Adrenal gland (tissue), 12 donors: ENCODE data around the gene TLK1. TPM values are rescaled to one million over a fixed set of nuclear protein-coding genes. Genes with fewer than 3 reads are reported as not detected.

ENCODE experiments used
- DNase-seq, 7 donors: peaks; one replicate each; pipeline ENCODE4 v3.0.0-alpha.2; 2019 to 2020
- H3K27ac ChIP-seq, 5 donors: fragments of 200-600 bp; sonication (generic) in 4 of 5; 1 replicate in 3 of 5; 2 replicates in 2 of 5; pipeline versions ENCODE4 v1.5.1 to v1.8.0; 2016 to 2020; ENCODE audit warnings: mild to moderate bottlenecking in 1 of 5
- H3K27me3 ChIP-seq: fragments of 200-600 bp; 2 replicates; pipeline ENCODE4 v1.8.0; 2021
- H3K36me3 ChIP-seq, 2 donors: fragments of 200-600 bp; replicated peaks in 1 of 2; 1 replicate in 1 of 2; 2 replicates in 1 of 2; pipeline versions ENCODE4 v1.5.1 to v1.8.0; 2018 to 2022
- H3K4me1 ChIP-seq, 2 donors: fragments of 200-600 bp; replicated peaks in 1 of 2; 1 replicate in 1 of 2; 2 replicates in 1 of 2; pipeline versions ENCODE4 v1.5.1 to v1.8.0; 2018 to 2021
- H3K4me3 ChIP-seq, 4 donors: fragments of 200-600 bp; sonication (generic) in 3 of 4; one replicate each; pipeline ENCODE4 v1.5.1; 2016 to 2018
- H3K9me3 ChIP-seq, 3 donors: fragments of 200-600 bp; sonication (generic) in 1 of 3; replicated peaks in 1 of 3; 1 replicate in 2 of 3; 2 replicates in 1 of 3; pipeline versions ENCODE4 v1.5.1 to v1.8.0; 2016 to 2021
- CTCF ChIP-seq, 6 experiments: fragments of 450-650 bp in 4 of 6; fragments of 200-600 bp in 2 of 6; sonication (generic) in 1 of 6; IDR thresholded peaks; 1 replicate in 5 of 6; 2 replicates in 1 of 6; pipeline versions ENCODE4 v1.5.1 to v1.8.0; 2016 to 2021; ENCODE audit warnings: antibody characterized with exemption in 6 of 6, mild to moderate bottlenecking in 2 of 6, moderate library complexity in 1 of 6
- POLR2A ChIP-seq, 2 donors: fragments of 450-650 bp; IDR thresholded peaks; one replicate each; pipeline ENCODE4 v1.6.1; 2017; ENCODE audit warnings: antibody characterized with exemption in 2 of 2, mild to moderate bottlenecking in 2 of 2, moderate library complexity in 1 of 2
- WGBS, 4 donors: extraction: QIAGEN DNeasy Blood & Tissue Kit in 2 of 4; methylation state at CpG; one replicate each; pipeline versions ENCODE4 v1.1.5 to v1.1.7; 2013 to 2017; 5-methylcytosine and 5-hydroxymethylcytosine counted together
- intact Hi-C, 2 donors: fragments of 100-400 bp; cut with DNase I; formaldehyde crosslinking; loops; one replicate each; pipeline versions ENCODE4 v1.14.1 to v1.15.0; 2022 to 2023
- polyA plus RNA-seq, 3 donors: library from polyadenylated mRNA; stranded (reverse); fragments of 200-250 nt in 2 of 3; fragments of 350-450 nt in 1 of 3; fragmentation: Illumina TruSeq in 1 of 3; extraction: RNeasy Lipid Tissue Mini Kit (QIAGEN cat#74804) in 1 of 3; gene quantifications; one replicate each; pipeline ENCODE4 v1.2.3, GENCODE V29; 2013 to 2014
- total RNA-seq, 9 donors: library from RNA; depleted of rRNA in 4 of 9; stranded (reverse); fragments of >200 nt in 4 of 9; fragments of 120-200 nt in 1 of 9; fragmentation: NEBNext Ultra II Directional in 1 of 9; extraction: Animal tissue kit (Norgen Biotek cat#: 25700) in 1 of 9; gene quantifications; one replicate each; pipeline versions ENCODE4 v1.1.0 to v1.2.4, GENCODE V29; 2013 to 2023
- donor health status: healthy with polysubstance abuse.
- donor health status: Bipolar disorder and iron deficiency.
- donor health status: DM: yes; HTN: yes; CAD: no.
- donor health status: DM: no; HTN: no; CAD: no.
- donor health status: DM: no; HTN: no; CAD: no.
- donor health status: DM: yes; HTN: yes; CAD: no.

Gene TLK1
- total and polyA plus RNA-seq, 12 donors: 16.5 to 84.0 (median 47.3) TPM

GRCh38 chr2:171066110-171066509 is 94.6 kb downstream of the TLK1 start:
- Histone ChIP-seq H3K27me3 (no peaks in the 10 kb centered on the region), H3K9me3 (no peaks in the 10 kb centered on the region), H3K27ac (no peak overlapping the region), H3K4me3 (no peak overlapping the region), H3K4me1 (peaks cover 0 to 11% of the 10 kb centered on the region in 2 donors), H3K36me3 (no peaks in the 10 kb centered on the region)
- DNase-seq: no peak
- WGBS, 4 donors: 94 to 99% (median 95%) methylated on average over 1 of the region's 1 CpG
- TF ChIP-seq CTCF (IDR thresholded peaks at IDR 0.05) (no peak), POLR2A (IDR thresholded peaks at IDR 0.05) (no peak)
- intact Hi-C loops: no loop called here

- DNase-seq: no peak
- Histone ChIP-seq H3K9me3 (no peaks in the 10 kb centered on the region), H3K27me3 (no peaks in the 10 kb centered on the region), H3K4me1 (peaks cover 0 to 21% of the 10 kb centered on the region in 2 donors), H3K27ac (no peak overlapping the region), H3K4me3 (no peak overlapping the region), H3K36me3 (peaks cover 0 to 3% of the 10 kb centered on the region in 2 donors)
- 40 to 53% (median 51%) methylated on average over 2 of the region's 2 CpGs for WGBS, 4 donors
- TF ChIP-seq POLR2A (IDR thresholded peaks at IDR 0.05): no peak
- TF ChIP-seq CTCF (IDR thresholded peaks at IDR 0.05): no peak
- intact Hi-C loops: no loop called here
Observed at GRCh38 chr2:171057575-171057974, 103.1 kb downstream of the TLK1 start.

- 51 to 72% (median 67%) methylated on average over 1 of the region's 1 CpG for WGBS, 4 donors
- Histone ChIP-seq H3K27me3 (no peaks in the 10 kb centered on the region), H3K9me3 (no peaks in the 10 kb centered on the region), H3K36me3 (peaks cover 0 to 3% of the 10 kb centered on the region in 2 donors), H3K4me1 (peaks cover 0 to 18% of the 10 kb centered on the region in 2 donors), H3K27ac (no peak overlapping the region), H3K4me3 (no peak overlapping the region)
- no peak for DNase-seq
- no peak for TF ChIP-seq CTCF (IDR thresholded peaks at IDR 0.05)
- TF ChIP-seq POLR2A (IDR thresholded peaks at IDR 0.05): no peak
- intact Hi-C loops: no loop called here
Observed at GRCh38 chr2:171056307-171056706, 104.4 kb downstream of the TLK1 start.

- TF ChIP-seq POLR2A (IDR thresholded peaks at IDR 0.05): no peak
- TF ChIP-seq CTCF (IDR thresholded peaks at IDR 0.05): no peak
- Histone ChIP-seq H3K9me3 (no peaks in the 10 kb centered on the region), H3K36me3 (peaks cover 0 to 8% of the 10 kb centered on the region in 2 donors), H3K4me1 (no peaks in the 10 kb centered on the region), H3K27me3 (no peaks in the 10 kb centered on the region), H3K27ac (no peak overlapping the region), H3K4me3 (no peak overlapping the region)
- intact Hi-C loops: no loop called here
- no peak for DNase-seq
- 94 to 97% (median 95%) methylated on average over 7 of the region's 7 CpGs for WGBS, 4 donors
Observed at GRCh38 chr2:171049691-171050090, 111.0 kb downstream of the TLK1 start.
